Uterus (tissue), 2 donors: Measurements from ENCODE around the gene FAM221B.

Experiments
- CTCF ChIP-seq, 4 experiments: fragments of 200-600 bp in 2 of 4; fragments of 450-650 bp in 2 of 4; sonication (generic) in 2 of 4; IDR thresholded peaks; one replicate each; pipeline ENCODE4 v1.5.1; 2016 to 2019; ENCODE audit warnings: antibody characterized with exemption in 4 of 4, mild to moderate bottlenecking in 2 of 4, moderate library complexity in 1 of 4
- POLR2A ChIP-seq, 2 donors: fragments of 450-650 bp; IDR thresholded peaks; one replicate each; pipeline ENCODE4 v1.6.1; 2016; ENCODE audit warnings: antibody characterized with exemption in 2 of 2, mild to moderate bottlenecking in 1 of 2, moderate library complexity in 1 of 2

- TF ChIP-seq CTCF (IDR thresholded peaks at IDR 0.05) (no peak), POLR2A (IDR thresholded peaks at IDR 0.05) (no peak)
Measured at GRCh38 chr9:35783418-35783817, 45.1 kb downstream of the FAM221B start.
